HEK293 (cell line): ENCODE results near the gene ADI1.

Experiments used
- CTCF ChIA-PET: fragments of 350-600 bp; formaldehyde crosslinking; extraction: SDS; loops from one replicate; lab custom pipeline; 2021; ENCODE audit warnings: antibody characterized with exemption; lab: Yijun Ruan, JAX
- POLR2A ChIA-PET: fragments of 300-600 bp; formaldehyde crosslinking; extraction: SDS; loops from one replicate; lab custom pipeline; 2020; ENCODE audit warnings: antibody characterized with exemption, inconsistent platforms; lab: Yijun Ruan, JAX
- H3K27ac ChIP-seq: fragments of 200-500 bp; sonication (Bioruptor generic); 2 replicates; pipeline ENCODE4 v1.5.1; 2014; ENCODE audit warnings: low read depth, low read length, control low read depth, inconsistent platforms; ENCODE audit errors: extremely low read depth
- H3K36me3 ChIP-seq, 2 experiments: fragments of 200-500 bp in 1 of 2; sonication (Bioruptor generic) in 1 of 2; 1 replicate in 1 of 2; 2 replicates in 1 of 2; pipeline ENCODE4 v1.5.1; 2014 to 2017; ENCODE audit warnings: inconsistent platforms in 2 of 2, low read length in 2 of 2; ENCODE audit not compliant: control insufficient read depth in 2 of 2, insufficient read depth in 1 of 2
- H3K4me1 ChIP-seq: fragments of 200-500 bp; sonication (Bioruptor generic); 2 replicates; pipeline ENCODE4 v1.5.1; 2014; ENCODE audit warnings: mild to moderate bottlenecking, low read length, inconsistent platforms; ENCODE audit not compliant: control insufficient read depth, insufficient read depth
- H3K4me3 ChIP-seq: 2 replicates; pipeline ENCODE4 v1.5.1; 2011; ENCODE audit warnings: low read depth, mild to moderate bottlenecking, control low read depth, low read length, moderate library complexity
- H3K9me3 ChIP-seq: fragments of 200-500 bp; sonication (Bioruptor generic); 2 replicates; pipeline ENCODE4 v1.5.1; 2014; ENCODE audit warnings: low read depth, low read length, inconsistent platforms; ENCODE audit not compliant: control insufficient read depth, insufficient read depth
- GLI2 ChIP-seq: fragments of 450-650 bp; formaldehyde crosslinking; IDR thresholded peaks from 2 replicates; pipeline ENCODE4; 2017; ENCODE audit warnings: missing biosample characterization, missing genetic modification characterization, low read depth, borderline replicate concordance
- GLI4 ChIP-seq: fragments of 450-650 bp; formaldehyde crosslinking; IDR thresholded peaks from 2 replicates; pipeline ENCODE4 v1.5.1; 2016; ENCODE audit warnings: missing biosample characterization, missing genetic modification characterization
- GLIS2 ChIP-seq: fragments of 450-650 bp; formaldehyde crosslinking; IDR thresholded peaks from 2 replicates; pipeline ENCODE4 v1.5.1; 2016; ENCODE audit warnings: missing biosample characterization, missing genetic modification characterization
- SALL2 ChIP-seq: fragments of 450-650 bp; formaldehyde crosslinking; IDR thresholded peaks from 2 replicates; pipeline ENCODE4 v1.5.0; 2017; ENCODE audit warnings: missing biosample characterization, mild to moderate bottlenecking, missing genetic modification characterization, borderline replicate concordance
- SCRT2 ChIP-seq: fragments of 450-650 bp; formaldehyde crosslinking; IDR thresholded peaks from 2 replicates; pipeline ENCODE4 v1.5.1; 2016; ENCODE audit warnings: missing biosample characterization, missing genetic modification characterization
- YY1 ChIP-seq: fragments of 450-650 bp; formaldehyde crosslinking; IDR thresholded peaks from 2 replicates; pipeline ENCODE4 v1.5.1; 2018; ENCODE audit warnings: missing biosample characterization, missing genetic modification characterization
- ZBTB48 ChIP-seq: fragments of 450-650 bp; formaldehyde crosslinking; IDR thresholded peaks from 2 replicates; pipeline ENCODE4 v1.5.1; 2016; ENCODE audit warnings: missing biosample characterization, missing genetic modification characterization
- ZNF169 ChIP-seq: fragments of 450-650 bp; formaldehyde crosslinking; IDR thresholded peaks from 2 replicates; pipeline ENCODE4 v1.5.1; 2016; ENCODE audit warnings: missing biosample characterization, missing genetic modification characterization
- ZNF174 ChIP-seq: fragments of 450-650 bp; formaldehyde crosslinking; IDR thresholded peaks from 2 replicates; pipeline ENCODE4 v1.5.0; 2017; ENCODE audit warnings: missing biosample characterization, mild to moderate bottlenecking, missing genetic modification characterization
- ZNF266 ChIP-seq: fragments of 450-650 bp; formaldehyde crosslinking; IDR thresholded peaks from 2 replicates; pipeline ENCODE4 v1.5.1; 2016; ENCODE audit warnings: missing biosample characterization, missing genetic modification characterization, low read depth
- ZNF302 ChIP-seq: fragments of 450-650 bp; formaldehyde crosslinking; IDR thresholded peaks from 2 replicates; pipeline ENCODE4 v1.5.1; 2016; ENCODE audit warnings: missing biosample characterization, missing genetic modification characterization, low read depth
- ZNF324 ChIP-seq: fragments of 450-650 bp; formaldehyde crosslinking; IDR thresholded peaks from 2 replicates; pipeline ENCODE4 v1.5.1; 2016; ENCODE audit warnings: missing biosample characterization, missing genetic modification characterization
- ZNF521 ChIP-seq: fragments of 450-650 bp; formaldehyde crosslinking; IDR thresholded peaks from 2 replicates; pipeline ENCODE4 v1.5.1; 2017; ENCODE audit warnings: missing biosample characterization, mild to moderate bottlenecking, missing genetic modification characterization
- ZNF529 ChIP-seq: fragments of 450-650 bp; formaldehyde crosslinking; IDR thresholded peaks from 2 replicates; pipeline ENCODE4 v1.5.1; 2017; ENCODE audit warnings: missing genetic modification characterization, missing biosample characterization; ENCODE audit not compliant: insufficient replicate concordance
- ZNF585B ChIP-seq: fragments of 450-650 bp; formaldehyde crosslinking; IDR thresholded peaks from 2 replicates; pipeline ENCODE4 v1.5.1; 2016; ENCODE audit warnings: missing biosample characterization, missing genetic modification characterization
- ZNF600 ChIP-seq: fragments of 450-650 bp; formaldehyde crosslinking; IDR thresholded peaks from 2 replicates; pipeline ENCODE4 v1.5.1; 2016; ENCODE audit warnings: missing biosample characterization, missing genetic modification characterization
- ZNF621 ChIP-seq: fragments of 450-650 bp; formaldehyde crosslinking; IDR thresholded peaks from 2 replicates; pipeline ENCODE4 v1.5.1; 2017; ENCODE audit warnings: missing biosample characterization, missing genetic modification characterization
- ZNF654 ChIP-seq: fragments of 450-650 bp; formaldehyde crosslinking; IDR thresholded peaks from 2 replicates; pipeline ENCODE4 v1.5.1; 2016; ENCODE audit warnings: low read depth, missing biosample characterization, missing genetic modification characterization
- ZNF677 ChIP-seq: fragments of 450-650 bp; IDR thresholded peaks from 2 replicates; pipeline ENCODE4 v1.5.0; 2018; ENCODE audit warnings: missing biosample characterization, mild to moderate bottlenecking, missing genetic modification characterization, moderate library complexity
- ZNF785 ChIP-seq: fragments of 450-650 bp; formaldehyde crosslinking; IDR thresholded peaks from 2 replicates; pipeline ENCODE4 v1.5.1; 2016; ENCODE audit warnings: missing biosample characterization, missing genetic modification characterization
- TF ChIP-seq, protein P1 (sequence below): fragments of 450-650 bp; formaldehyde crosslinking; IDR thresholded peaks from 2 replicates; pipeline ENCODE4 v1.5.1; 2016; ENCODE audit warnings: missing biosample characterization, missing genetic modification characterization
- TF ChIP-seq, protein P2 (sequence below): fragments of 450-650 bp; formaldehyde crosslinking; IDR thresholded peaks from 2 replicates; pipeline ENCODE4 v1.5.1; 2017; ENCODE audit warnings: missing biosample characterization, missing genetic modification characterization

Gene ADI1

DNA sequence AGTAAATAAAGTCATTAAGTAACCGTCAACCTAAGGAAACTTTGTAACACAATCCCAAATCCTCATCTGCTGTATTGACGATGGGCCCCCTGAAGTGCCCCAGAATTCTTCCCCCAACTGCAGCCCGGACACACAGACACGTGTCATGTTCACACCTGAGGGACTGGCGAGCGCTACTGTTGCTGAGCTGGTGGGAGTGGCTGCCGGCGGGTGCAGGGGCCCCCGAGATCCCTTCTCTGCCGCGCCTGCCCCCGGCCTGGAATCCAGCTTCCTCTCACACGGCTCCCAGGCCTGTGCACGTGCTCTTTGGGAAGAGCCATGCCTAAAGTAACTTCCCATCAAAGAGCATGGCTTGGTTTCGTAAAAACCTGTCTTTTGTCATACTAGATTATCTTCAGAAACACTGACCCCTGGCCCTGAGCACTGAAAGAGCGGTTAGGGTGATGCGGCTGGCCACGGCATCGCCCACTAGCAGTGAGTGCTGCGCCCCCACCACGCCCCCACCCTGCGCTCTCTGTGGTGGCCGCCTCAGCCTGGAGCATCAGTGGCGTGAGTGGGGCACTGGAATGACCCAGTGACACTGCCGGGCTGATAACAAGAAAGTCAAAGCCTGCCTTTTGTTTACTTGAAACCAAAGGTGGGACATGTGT is 56.0 kb downstream of the ADI1 start:
- CTCF ChIA-PET = interaction anchor here (0.6 to 1.9 kb wide), 5 partner anchors 11 to 1089 kb away, joined by 3 to 16 read pairs (median 4); no protein-coding TSS in a partner anchor
- Histone ChIP-seq H3K27ac (no peak overlapping the region), H3K36me3 (peaks cover 4 to 61% of the 10 kb centered on the region in 2 experiments; a peak in 2 of 3 replicates), H3K4me3 (no peak overlapping the region), H3K9me3 (no peaks in the 10 kb centered on the region), H3K4me1 (no peaks in the 10 kb centered on the region)
- no peak for TF ChIP-seq ZNF169 (tag by site-specific recombination)
- TF ChIP-seq ZNF324 (tag by site-specific recombination) = no peak
- TF ChIP-seq ZNF521 (tag by site-specific recombination) = no peak
- TF ChIP-seq ZNF600 (tag by site-specific recombination) = no peak
- no peak for TF ChIP-seq ZNF677 (tag by site-specific recombination)
- no peak for TF ChIP-seq ZNF585B (tag by site-specific recombination)
- TF ChIP-seq GLI2 = no peak
- TF ChIP-seq ZNF266 (tag by site-specific recombination) = no peak
- TF ChIP-seq, protein P1, sequence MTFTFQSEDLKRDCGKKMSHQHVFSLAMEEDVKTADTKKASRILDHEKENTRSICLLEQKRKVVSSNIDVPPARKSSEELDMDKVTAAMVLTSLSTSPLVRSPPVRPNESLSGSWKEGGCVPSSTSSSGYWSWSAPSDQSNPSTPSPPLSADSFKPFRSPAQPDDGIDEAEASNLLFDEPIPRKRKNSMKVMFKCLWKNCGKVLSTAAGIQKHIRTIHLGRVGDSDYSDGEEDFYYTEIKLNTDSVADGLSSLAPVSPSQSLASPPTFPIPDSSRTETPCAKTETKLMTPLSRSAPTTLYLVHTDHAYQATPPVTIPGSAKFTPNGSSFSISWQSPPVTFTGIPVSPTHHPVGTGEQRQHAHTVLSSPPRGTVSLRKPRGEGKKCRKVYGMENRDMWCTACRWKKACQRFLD = no peak
- TF ChIP-seq SALL2 (tag by site-specific recombination) = no peak
- POLR2A ChIA-PET = no interaction called here

DNA sequence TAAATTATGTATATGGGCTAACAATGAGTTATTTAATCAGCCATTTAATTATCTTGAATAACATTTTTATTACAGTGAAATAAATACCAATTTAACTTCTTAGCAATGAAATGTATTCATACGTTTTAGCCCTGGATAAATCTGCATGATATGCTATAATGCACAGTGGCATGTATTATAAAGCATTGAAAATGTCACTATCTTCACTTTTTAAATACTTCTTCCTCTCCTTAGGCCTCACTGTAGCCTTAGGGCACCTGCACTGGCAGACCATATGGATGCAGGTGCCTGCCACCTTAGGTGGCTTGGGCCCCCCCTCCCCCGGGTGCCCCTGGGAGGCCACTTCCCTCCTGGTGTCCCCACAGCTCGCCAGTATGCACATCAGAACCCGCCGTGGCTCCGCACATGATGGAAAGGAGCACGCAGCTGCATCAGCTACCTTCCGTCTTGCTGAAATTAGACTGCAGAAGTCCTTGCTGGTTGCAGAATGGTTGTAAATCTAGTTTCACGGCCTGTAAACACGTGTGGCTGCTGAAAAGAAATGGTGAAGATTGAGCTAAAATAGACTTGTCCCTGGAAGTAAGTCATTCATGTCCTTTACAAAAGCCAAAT is 56.7 kb downstream of the ADI1 start:
- Histone ChIP-seq H3K4me3 (no peak overlapping the region), H3K27ac (no peak overlapping the region), H3K9me3 (no peaks in the 10 kb centered on the region), H3K36me3 (peaks cover 5 to 61% of the 10 kb centered on the region in 2 experiments; a peak in 2 of 3 replicates), H3K4me1 (no peaks in the 10 kb centered on the region)
- CTCF ChIA-PET = interaction anchor here (0.6 to 2.3 kb wide), 12 partner anchors 12 to 1591 kb away, joined by 3 to 16 read pairs (median 4); no protein-coding TSS in a partner anchor
- POLR2A ChIA-PET = no interaction called here
- TF ChIP-seq ZNF621 (tag by site-specific recombination) (no peak), ZNF654 (tag by site-specific recombination) (no peak), ZNF174 (tag by site-specific recombination) (no peak), ZNF302 (no peak), ZNF785 (tag by site-specific recombination) (no peak), ZNF529 (tag by site-specific recombination) (no peak), YY1 (tag by site-specific recombination) (no peak), ZBTB48 (tag by site-specific recombination) (no peak), SCRT2 (tag by site-specific recombination) (no peak), GLI4 (tag by site-specific recombination) (no peak), GLIS2 (tag by site-specific recombination) (no peak)
- TF ChIP-seq, protein P2, sequence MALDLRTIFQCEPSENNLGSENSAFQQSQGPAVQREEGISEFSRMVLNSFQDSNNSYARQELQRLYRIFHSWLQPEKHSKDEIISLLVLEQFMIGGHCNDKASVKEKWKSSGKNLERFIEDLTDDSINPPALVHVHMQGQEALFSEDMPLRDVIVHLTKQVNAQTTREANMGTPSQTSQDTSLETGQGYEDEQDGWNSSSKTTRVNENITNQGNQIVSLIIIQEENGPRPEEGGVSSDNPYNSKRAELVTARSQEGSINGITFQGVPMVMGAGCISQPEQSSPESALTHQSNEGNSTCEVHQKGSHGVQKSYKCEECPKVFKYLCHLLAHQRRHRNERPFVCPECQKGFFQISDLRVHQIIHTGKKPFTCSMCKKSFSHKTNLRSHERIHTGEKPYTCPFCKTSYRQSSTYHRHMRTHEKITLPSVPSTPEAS (tag by site-specific recombination) = no peak
